ENCODE results near the gene ZNF146.

- TF ChIP-seq, protein P1, sequence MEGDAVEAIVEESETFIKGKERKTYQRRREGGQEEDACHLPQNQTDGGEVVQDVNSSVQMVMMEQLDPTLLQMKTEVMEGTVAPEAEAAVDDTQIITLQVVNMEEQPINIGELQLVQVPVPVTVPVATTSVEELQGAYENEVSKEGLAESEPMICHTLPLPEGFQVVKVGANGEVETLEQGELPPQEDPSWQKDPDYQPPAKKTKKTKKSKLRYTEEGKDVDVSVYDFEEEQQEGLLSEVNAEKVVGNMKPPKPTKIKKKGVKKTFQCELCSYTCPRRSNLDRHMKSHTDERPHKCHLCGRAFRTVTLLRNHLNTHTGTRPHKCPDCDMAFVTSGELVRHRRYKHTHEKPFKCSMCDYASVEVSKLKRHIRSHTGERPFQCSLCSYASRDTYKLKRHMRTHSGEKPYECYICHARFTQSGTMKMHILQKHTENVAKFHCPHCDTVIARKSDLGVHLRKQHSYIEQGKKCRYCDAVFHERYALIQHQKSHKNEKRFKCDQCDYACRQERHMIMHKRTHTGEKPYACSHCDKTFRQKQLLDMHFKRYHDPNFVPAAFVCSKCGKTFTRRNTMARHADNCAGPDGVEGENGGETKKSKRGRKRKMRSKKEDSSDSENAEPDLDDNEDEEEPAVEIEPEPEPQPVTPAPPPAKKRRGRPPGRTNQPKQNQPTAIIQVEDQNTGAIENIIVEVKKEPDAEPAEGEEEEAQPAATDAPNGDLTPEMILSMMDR (IDR thresholded peaks at IDR 0.05; ENCODE audit: low read depth, low read length), result no peak
- TF ChIP-seq MAX (IDR thresholded peaks at IDR 0.05; ENCODE audit: low read depth, low read length) (no peak), POLR2A (IDR thresholded peaks at IDR 0.05; ENCODE audit: extremely low read depth, insufficient read length) (no peak), MYC (IDR thresholded peaks at IDR 0.05; ENCODE audit: low read depth, low read length) (no peak)
These were observed 594 bp downstream of the ZNF146 start for GRCh38 chr19:36215276-36216123.
